DMS 273 (cell line): Measurements from ENCODE around the gene SPATA12.

ENCODE experiments used
- DNase-seq: peaks from one replicate; lab custom pipeline; 2025; ENCODE audit not compliant: unreplicated experiment; lab: John Stamatoyannopoulos, UW

Gene SPATA12

GRCh38 chr3:57052662-57053061, 7.8 kb upstream of the SPATA12 start:
- no peak for DNase-seq

- DNase-seq, result no peak
Measured at GRCh38 chr3:57053122-57053521, 7.3 kb upstream of the SPATA12 start.

GRCh38 chr3:57057351-57057750, 3.1 kb upstream of the SPATA12 start:
- no peak for DNase-seq

- DNase-seq, result no peak
Measured at GRCh38 chr3:57059411-57059810, 1.1 kb upstream of the SPATA12 start.

- DNase-seq, result no peak
Measured at GRCh38 chr3:57061556-57061955, 1.1 kb downstream of the SPATA12 start.

- DNase-seq, result peak; percentile 32
Measured at GRCh38 chr3:57062101-57062631, 1.7 kb downstream of the SPATA12 start.

- DNase-seq, result no peak
Measured at GRCh38 chr3:57063032-57063431, 2.6 kb downstream of the SPATA12 start.

- no peak for DNase-seq
Measured at GRCh38 chr3:57064001-57064400, 3.5 kb downstream of the SPATA12 start.

- no peak for DNase-seq
Measured at GRCh38 chr3:57064572-57064971, 4.1 kb downstream of the SPATA12 start.

- no peak for DNase-seq
Measured at GRCh38 chr3:57065588-57065987, 5.1 kb downstream of the SPATA12 start.

- no peak for DNase-seq
Measured at GRCh38 chr3:57066471-57066870, 6.0 kb downstream of the SPATA12 start.

GRCh38 chr3:57068437-57069089, 8.1 kb downstream of the SPATA12 start:
- peak; percentile 52 for DNase-seq

GRCh38 chr3:57069503-57069902, 9.0 kb downstream of the SPATA12 start:
- no peak for DNase-seq

- DNase-seq, result no peak
Measured at GRCh38 chr3:57073628-57074027, 13.2 kb downstream of the SPATA12 start.

GRCh38 chr3:57074135-57074534, 13.7 kb downstream of the SPATA12 start:
- no peak for DNase-seq

GRCh38 chr3:57076422-57076951, 16.0 kb downstream of the SPATA12 start:
- no peak for DNase-seq

- DNase-seq, result no peak
Measured at GRCh38 chr3:57077630-57078343, 17.3 kb downstream of the SPATA12 start.

GRCh38 chr3:57078344-57078634, 17.8 kb downstream of the SPATA12 start:
- DNase-seq, result peak; percentile 56

GRCh38 chr3:57078635-57079473, 18.4 kb downstream of the SPATA12 start:
- peak; percentile 77 for DNase-seq

- DNase-seq, result peak; percentile 27
Measured at GRCh38 chr3:57079474-57079831, 19.0 kb downstream of the SPATA12 start.

GRCh38 chr3:57080171-57080570, 19.7 kb downstream of the SPATA12 start:
- DNase-seq, result peak; percentile 10

GRCh38 chr3:57081173-57081572, 20.7 kb downstream of the SPATA12 start:
- DNase-seq, result no peak
